WERI-Rb-1 (cell line): ENCODE results near the gene SMG1.

Experiments used
- DNase-seq: peaks from one replicate; pipeline ENCODE4 v3.0.0-alpha.2; 2020
- H3K27ac ChIP-seq: fragments of 250-450 bp; sonication (Bioruptor Pico); 2 replicates; pipeline ENCODE4 v1.5.1; 2020; ENCODE audit warnings: mild to moderate bottlenecking, moderate library complexity
- H3K27me3 ChIP-seq: fragments of 250-450 bp; sonication (Bioruptor Pico); 2 replicates; pipeline ENCODE4 v1.5.1; 2021; ENCODE audit warnings: mild to moderate bottlenecking, low read depth, moderate library complexity; ENCODE audit not compliant: insufficient read depth, severe bottlenecking
- H3K36me3 ChIP-seq: fragments of 250-450 bp; sonication (Bioruptor Pico); 2 replicates; pipeline ENCODE4 v1.5.1; 2020; ENCODE audit warnings: mild to moderate bottlenecking, moderate library complexity
- H3K4me3 ChIP-seq: 2 replicates; pipeline ENCODE4 v1.5.1; 2011; ENCODE audit warnings: low read depth, mild to moderate bottlenecking, control low read depth, low read length
- H3K9me3 ChIP-seq: fragments of 250-450 bp; sonication (Bioruptor Pico); 2 replicates; pipeline ENCODE4 v1.5.1; 2021; ENCODE audit warnings: mild to moderate bottlenecking, moderate library complexity; ENCODE audit not compliant: severe bottlenecking
- TF ChIP-seq, protein P1 (sequence below): IDR thresholded peaks from 2 replicates; pipeline ENCODE4 v1.5.1; 2011; ENCODE audit warnings: low read depth, mild to moderate bottlenecking, control low read depth, inconsistent platforms, low read length

The SMG1 gene

DNA sequence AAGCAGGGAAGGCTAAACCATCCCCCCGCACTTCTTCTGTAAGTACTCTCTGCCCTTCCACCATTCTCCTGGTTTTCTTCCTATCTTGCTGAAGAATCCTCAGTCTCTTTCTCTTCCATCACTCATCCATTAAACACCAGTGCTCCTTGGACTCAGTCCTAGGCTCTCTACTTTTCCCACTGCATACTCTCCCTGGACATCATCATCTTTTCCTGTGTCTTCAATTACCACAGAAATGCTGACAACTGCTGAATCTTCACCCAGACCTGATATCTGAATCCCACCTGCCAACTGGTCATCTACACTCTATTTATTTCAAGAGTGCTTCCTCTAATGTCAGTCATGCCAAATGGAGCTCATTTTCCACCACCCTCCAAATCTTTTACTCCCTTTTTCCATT lies 71.0 kb downstream of the SMG1 start:
- Histone ChIP-seq H3K9me3 (no peaks in the 10 kb centered on the region), H3K36me3 (peaks cover 49% of the 10 kb centered on the region), H3K27me3 (no peaks in the 10 kb centered on the region), H3K27ac (no peak overlapping the region), H3K4me3 (no peak overlapping the region)
- TF ChIP-seq, protein P1, sequence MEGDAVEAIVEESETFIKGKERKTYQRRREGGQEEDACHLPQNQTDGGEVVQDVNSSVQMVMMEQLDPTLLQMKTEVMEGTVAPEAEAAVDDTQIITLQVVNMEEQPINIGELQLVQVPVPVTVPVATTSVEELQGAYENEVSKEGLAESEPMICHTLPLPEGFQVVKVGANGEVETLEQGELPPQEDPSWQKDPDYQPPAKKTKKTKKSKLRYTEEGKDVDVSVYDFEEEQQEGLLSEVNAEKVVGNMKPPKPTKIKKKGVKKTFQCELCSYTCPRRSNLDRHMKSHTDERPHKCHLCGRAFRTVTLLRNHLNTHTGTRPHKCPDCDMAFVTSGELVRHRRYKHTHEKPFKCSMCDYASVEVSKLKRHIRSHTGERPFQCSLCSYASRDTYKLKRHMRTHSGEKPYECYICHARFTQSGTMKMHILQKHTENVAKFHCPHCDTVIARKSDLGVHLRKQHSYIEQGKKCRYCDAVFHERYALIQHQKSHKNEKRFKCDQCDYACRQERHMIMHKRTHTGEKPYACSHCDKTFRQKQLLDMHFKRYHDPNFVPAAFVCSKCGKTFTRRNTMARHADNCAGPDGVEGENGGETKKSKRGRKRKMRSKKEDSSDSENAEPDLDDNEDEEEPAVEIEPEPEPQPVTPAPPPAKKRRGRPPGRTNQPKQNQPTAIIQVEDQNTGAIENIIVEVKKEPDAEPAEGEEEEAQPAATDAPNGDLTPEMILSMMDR: no peak
- DNase-seq: no peak

DNA sequence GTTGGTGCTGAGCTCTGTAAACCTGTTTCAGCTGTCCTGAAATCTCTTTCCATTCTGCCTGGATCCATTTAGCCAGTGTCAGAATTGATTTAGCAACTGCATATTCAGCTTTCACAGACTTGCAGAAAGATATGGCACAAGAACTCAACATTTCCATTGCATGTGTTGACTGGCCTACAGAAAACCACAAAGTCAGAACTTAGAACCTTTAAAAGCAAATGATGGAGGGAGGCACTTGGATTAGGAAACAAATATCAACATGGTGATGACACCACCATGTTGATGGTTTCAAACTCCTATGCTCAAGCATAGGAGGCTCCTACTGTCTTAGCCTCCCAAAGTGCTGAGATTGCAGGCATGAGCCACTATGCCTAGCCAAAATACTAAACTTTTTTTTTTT lies 72.5 kb downstream of the SMG1 start:
- no peak overlapping the region for H3K27ac ChIP-seq
- peaks cover 56% of the 10 kb centered on the region for H3K36me3 ChIP-seq
- H3K9me3 ChIP-seq: no peaks in the 10 kb centered on the region
- no peak for DNase-seq
- no peaks in the 10 kb centered on the region for H3K27me3 ChIP-seq
- TF ChIP-seq, protein P1: no peak
- no peak overlapping the region for H3K4me3 ChIP-seq

DNA sequence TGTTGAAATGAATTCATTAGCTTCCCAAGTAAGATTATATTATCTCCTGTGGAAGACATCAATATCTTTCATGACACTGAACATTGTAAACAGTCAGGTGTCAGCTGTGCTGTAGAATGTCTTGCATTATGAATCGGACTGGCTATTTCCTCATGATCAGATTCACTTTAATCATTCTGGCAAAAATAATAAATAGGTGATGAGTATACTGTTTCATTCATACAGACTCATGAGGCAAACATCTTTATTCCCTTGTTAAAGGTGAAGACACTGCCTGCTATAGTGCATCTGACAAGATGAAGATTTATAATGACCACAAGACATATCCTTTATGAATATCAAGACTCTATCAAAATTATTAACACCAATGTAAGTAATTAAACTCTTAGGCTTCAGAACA lies 73.6 kb downstream of the SMG1 start:
- no peak overlapping the region for H3K4me3 ChIP-seq
- no peak overlapping the region for H3K27ac ChIP-seq
- no peak for DNase-seq
- H3K9me3 ChIP-seq: no peaks in the 10 kb centered on the region
- no peaks in the 10 kb centered on the region for H3K27me3 ChIP-seq
- peaks cover 62% of the 10 kb centered on the region for H3K36me3 ChIP-seq
- TF ChIP-seq, protein P1: no peak

DNA sequence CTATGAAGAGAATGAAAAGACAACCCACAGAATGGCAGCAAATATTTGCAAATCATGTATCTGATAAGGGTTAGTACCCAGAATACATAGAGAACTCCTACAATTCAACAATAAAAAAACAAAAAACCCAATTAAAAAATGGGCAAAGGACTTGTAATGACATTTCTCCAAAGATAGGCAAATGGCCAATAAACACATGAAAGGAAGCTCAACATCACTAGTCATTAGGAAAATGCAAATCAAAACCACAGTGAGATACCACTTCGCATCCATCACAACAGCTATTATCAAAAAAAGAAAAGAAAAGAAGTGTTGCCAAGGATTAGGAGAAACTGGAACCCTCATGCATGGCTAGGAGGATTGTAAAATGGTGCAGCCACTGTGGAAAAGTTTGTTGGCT lies 79.8 kb downstream of the SMG1 start:
- H3K27ac ChIP-seq: no peak overlapping the region
- H3K9me3 ChIP-seq: no peaks in the 10 kb centered on the region
- no peak for DNase-seq
- H3K36me3 ChIP-seq: peaks cover 81% of the 10 kb centered on the region
- TF ChIP-seq, protein P1: no peak
- H3K4me3 ChIP-seq: no peak overlapping the region
- H3K27me3 ChIP-seq: no peaks in the 10 kb centered on the region

DNA sequence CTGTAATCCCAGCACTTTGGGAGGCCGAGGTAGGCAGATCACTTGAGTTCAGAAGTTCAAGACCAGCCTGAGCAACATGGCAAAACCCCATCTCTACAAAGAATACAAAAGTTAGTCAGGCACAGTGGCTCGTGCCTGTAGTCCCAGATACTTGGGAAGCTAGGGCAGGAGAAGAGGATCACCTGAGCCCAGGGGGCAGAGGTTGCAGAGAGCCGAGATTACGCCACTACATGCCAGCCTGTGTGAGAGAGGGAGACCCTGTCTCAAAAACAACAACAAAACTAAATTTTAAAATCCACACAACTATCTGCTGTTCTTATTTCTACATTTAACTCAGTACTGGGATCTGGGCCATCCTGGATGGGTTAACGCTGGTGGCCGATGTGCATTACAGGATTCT lies 83.6 kb downstream of the SMG1 start:
- H3K36me3 ChIP-seq: peaks cover 81% of the 10 kb centered on the region
- no peak for DNase-seq
- H3K27me3 ChIP-seq: no peaks in the 10 kb centered on the region

More for the DNA sequence above, 83.6 kb downstream of the SMG1 start:
- Histone ChIP-seq H3K27ac (no peak overlapping the region), H3K4me3 (no peak overlapping the region), H3K9me3 (no peaks in the 10 kb centered on the region)
- TF ChIP-seq, protein P1: no peak
